Measurements from ENCODE around the gene LPP.

- TF ChIP-seq CTCF (IDR thresholded peaks at IDR 0.05), result no peak
- TF ChIP-seq EZH2 (IDR thresholded peaks at IDR 0.05; ENCODE audit: borderline replicate concordance, insufficient read depth, low read depth, low read length, poor library complexity, severe bottlenecking), result no peak
Measured at GRCh38 chr3:188692700-188693099, 538.7 kb downstream of the LPP start.
